HG02884 (cell line): ENCODE results near the gene TRAF3IP1.

Source experiments
- ATAC-seq: cut with Tn5 transposase; IDR thresholded peaks from one replicate; pipeline ENCODE4 v1.9.1; 2021; ENCODE audit warnings: mild to moderate bottlenecking, moderate library complexity; ENCODE audit not compliant: unreplicated experiment

The TRAF3IP1 gene

DNA sequence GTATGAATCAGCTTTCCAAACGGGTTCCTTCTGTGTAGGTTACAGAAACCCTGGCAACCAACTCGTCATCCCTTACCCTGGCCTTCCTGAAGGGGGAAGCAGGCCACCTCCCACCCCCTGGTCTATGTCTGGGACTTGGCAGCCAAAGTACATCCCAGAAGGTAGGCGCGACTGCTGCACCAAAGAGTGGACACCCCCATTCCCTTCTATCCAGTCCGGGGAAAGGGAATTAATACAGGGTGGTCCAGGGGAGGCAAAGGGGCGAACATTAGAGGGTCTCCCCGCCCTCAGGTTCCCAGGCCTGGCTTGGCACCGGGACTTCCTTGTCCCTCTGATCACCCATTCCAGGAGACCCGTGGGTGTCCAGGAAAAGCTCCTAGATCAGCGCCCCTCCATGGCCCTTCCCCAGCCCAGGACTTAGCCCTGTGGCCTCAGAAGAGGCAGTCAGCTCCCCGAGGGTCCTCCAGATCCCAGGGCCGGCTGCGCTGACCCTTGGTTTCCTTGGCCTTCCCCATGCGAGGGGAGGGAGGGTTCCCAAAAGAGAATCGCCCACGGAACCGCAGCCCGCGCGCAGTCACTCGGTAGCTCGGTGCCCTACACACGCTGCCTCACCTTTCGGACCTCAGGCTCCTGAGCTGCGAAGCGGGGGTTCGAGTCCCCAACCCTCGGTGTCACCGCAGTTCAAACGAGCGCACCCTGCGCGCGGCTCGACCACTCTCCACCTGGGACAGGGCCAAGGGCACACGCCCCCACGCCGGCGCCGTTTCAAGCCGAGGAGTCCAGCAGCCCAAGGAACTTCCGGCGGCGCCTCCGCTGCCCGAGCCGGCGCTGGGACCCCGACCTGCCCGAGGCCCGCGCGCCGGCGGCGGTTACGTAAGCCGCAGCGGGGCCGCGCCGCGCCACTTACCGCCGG, 32.3 kb upstream of the TRAF3IP1 start, which contains the start of gene PER2:
TSS of gene PER2 (minus strand) at position 874 of the 913 bp plus-strand sequence. CDS start 10,674 bp downstream, outside the sequence.
- ATAC-seq, result peak; percentile 27

DNA sequence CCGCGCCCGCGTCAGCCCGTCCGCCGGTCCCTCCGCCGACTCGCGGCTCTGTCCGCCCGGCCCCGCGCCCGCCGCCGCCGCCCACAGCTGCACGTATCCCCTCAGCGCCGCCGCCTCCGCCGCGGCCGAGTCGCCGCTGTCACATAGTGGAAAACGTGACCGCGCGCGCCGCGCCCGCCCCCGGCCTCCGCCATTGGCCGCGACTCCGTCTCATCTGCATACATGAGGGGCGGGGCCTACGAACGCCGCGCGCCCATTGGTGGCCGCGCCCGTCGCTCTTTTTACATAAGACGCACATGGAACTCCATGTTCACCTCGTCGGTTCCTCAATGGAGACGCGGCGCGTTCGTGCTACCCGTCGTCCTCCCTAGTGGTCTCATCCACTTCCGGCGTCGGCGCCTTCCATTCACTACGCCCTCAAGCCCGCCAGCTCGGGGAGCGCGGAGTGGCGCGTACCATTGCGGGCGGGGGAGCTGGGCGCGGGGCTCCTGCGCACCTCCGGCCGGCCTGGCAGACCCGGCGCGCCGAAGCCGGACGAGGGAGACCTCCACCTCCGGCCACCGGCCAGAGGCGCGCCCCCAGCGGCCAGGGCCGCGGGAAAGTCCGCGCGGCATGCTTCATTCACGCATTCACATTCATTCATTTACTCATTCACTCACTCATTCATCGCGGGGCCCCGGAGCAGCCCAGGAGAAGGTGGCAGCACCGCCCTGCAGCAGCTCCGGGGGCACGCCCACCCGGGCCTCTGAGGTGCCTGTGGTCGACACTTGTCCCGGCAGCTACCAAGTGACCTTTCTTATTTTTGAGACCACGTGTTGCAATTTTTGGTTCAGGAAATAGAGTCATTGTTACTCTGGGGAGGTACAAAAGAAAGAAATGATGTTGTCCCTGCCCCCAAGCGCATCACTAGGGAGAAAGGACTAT, 31.4 kb upstream of the TRAF3IP1 start:
- peak; percentile 89 for ATAC-seq

- ATAC-seq, result no peak
Observed at GRCh38 chr2:238289574-238289973, 30.7 kb upstream of the TRAF3IP1 start.

DNA sequence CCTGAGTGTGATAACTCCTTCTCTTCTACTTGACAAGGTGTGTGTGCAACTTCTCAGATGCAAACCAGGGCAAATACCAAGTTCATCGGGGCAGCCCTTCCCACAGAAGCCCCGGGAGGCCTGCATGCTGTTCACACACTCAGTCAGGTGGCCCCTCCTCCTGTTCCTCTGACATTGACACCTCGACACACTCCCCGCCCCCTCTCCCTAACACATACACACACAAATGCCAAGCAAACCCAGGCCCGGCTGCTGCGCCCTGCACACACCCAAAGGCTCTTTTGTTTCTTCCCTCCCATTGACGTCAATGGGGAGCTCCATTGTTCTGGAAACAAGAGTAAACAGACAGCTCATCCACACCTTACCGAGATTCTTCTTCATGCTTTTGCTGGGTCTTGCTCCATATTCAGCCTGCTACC, 30.2 kb upstream of the TRAF3IP1 start:
- no peak for ATAC-seq

- no peak for ATAC-seq
Observed at GRCh38 chr2:238290715-238291549, 29.4 kb upstream of the TRAF3IP1 start.

DNA sequence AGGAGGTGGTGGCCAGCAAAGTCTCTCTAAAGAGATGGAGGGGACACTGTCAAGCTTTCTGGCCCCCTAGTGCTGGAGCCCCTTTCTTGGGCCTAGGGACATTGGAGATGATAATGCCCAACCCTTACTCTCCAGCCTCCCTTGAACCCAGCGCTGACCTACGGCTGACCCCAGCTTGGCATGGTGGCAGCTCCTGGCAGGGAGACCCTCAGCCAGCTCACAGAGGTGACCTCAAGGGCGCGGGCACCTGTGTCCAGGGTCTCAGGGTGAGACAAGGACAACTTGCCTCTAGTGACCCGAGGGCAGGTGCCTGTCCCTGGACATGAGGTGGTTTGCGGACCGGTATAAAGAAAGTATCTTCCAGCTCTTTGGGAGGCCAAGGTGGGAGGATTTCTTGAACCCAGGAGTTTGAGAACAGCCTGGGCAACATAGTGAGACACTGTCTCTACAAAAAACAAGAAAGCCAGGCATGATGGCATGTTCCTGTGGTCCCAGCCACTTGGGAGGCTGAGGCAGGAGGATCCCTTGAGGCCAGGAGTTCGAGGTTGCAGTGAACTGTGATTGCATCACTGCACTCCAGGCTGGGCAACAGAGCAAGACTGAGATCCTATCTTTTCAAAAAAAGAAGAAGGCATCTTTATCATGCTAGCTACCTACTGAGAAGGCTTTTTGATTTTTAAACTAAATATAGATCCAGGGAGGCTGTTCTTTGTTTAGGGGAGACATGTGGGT, 28.6 kb upstream of the TRAF3IP1 start:
- ATAC-seq, result no peak

DNA sequence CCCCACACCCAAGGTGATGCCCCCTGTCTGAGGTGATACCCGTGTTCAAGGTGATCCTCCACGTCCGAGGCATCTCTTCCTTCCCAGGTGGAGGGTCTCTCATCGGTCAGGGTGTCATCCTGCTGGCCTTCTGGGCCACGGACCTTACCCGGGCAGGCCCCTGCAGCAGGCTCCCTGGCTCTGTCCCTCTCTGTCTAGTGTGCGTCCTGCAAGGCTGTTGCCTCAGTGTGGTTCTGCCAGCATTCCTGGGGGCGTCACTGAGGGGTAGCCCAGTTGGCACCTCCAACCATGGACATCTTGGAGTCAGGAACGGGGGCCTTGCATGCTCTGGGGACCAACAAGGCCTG, 26.3 kb upstream of the TRAF3IP1 start:
- no peak for ATAC-seq

DNA sequence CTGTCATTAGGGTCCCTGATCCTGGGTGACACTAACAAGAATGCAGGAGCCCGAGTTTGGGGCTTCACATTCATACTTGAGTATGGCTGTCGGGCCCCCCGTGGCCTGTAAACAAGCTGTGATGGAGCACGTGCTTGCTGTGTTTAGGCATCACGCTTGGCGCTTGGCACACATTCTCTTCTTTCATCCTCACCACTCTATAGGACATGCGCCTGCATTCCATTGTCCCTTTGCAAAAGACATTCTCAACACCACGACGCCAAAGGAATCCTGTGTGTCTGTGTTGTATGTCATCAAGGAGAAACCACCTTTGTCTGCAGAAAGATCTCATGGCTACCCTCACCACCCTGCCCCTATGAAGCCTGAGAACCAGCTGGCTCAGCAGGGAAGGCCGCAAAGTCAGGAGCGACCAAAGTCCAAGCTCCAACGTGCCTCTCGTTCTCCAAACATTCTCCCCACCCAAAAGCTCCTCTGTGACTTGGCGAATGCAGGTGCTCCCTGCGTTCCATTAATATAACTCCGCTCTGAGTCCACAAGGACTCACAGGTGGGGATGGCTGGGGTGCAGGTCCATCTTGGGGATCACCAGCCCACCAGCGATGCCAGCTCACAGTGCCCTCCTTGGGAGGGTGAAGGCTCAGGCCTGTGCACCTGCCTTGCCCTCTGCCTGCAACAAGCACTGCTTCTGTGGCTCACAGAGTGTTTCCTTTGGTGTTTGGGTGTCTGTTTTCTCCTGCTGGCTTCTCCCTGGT, 25.8 kb upstream of the TRAF3IP1 start:
- ATAC-seq, result no peak

DNA sequence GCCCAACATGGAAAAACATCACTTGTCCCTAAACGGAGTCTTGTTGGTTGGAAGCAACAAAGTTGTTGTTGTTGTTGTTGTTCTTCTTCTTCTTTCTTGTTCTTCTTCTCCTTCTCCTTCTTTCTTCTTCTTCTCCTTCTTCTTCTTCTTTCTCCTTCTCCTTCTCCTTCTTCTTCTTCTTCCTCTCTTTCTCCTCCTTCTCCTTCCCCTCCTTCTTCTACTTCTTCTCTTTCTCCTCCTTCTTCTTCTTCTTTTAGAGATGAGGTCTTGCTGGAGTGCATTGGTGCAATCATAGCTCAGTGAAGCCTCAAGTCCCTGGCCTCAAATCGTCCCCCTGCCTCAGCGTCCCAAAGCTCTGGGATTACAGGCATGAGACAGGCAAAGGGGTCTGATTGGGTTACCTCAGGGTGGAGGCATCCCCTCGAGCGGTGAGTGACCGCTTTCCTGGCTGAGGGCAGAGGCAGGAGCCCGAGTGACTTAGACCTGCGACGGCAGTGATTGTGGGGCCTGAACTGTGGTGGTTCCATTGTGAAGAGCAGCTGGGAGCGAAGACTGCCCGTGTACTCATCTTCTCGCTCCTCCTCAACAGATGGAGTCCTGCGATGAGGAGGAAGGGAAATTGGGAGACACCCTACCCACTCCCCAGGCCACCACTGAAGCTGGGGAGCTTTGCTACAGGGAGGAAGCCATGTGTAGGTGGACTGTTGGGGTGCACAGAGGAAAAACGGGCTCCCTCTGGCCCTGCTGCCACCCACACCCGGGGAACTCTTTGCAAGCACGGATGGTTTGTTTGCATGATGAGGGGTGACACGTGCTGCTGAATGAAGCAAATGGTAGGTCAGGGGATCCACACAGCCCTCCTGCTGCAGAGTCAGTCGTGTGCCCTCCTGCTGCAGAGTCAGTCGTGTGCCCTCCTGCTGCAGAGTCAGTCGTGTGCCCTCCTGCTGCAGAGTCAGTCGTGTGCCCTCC, 24.9 kb upstream of the TRAF3IP1 start:
- ATAC-seq, result no peak

DNA sequence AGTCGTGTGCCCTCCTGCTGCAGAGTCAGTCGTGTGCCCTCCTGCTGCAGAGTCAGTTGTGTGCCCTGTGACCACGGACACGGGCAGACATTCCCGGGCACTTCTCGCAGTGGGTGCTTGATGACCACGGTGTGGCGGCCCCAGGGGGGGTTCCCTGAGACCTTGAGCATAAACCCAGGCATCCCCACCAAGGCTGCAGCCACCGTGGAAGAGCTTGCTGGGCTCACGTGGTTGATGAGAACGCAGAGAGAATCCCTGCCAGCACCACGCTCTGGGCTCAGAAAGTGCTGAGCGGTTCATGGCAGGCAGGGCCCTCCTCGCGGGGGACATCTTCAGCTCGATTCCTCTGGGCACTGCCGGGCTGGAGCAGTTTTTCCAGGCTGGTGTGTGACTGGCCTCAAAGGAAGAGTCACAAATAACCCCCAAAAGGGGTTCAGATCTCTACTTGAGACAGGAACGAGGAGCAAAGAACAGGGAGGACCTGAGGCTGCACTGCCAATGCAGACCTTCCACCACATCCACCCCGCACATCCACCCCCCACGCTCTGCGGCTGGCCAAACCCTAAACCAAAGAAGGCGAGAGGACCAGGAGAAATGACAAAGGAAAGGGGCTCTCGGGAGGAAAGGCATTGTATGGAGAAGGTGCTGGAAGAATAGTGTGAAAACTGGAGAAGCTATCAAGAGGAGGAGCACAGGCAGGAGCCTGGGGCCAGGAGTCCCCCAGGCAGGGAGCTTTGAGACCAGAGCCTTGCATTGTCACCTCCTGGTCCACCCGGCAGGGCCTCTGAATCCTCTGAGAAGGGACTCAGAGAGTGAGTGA, 23.5 kb upstream of the TRAF3IP1 start:
- ATAC-seq, result no peak

- ATAC-seq, result no peak
Observed at GRCh38 chr2:238299803-238300202, 20.5 kb upstream of the TRAF3IP1 start.

DNA sequence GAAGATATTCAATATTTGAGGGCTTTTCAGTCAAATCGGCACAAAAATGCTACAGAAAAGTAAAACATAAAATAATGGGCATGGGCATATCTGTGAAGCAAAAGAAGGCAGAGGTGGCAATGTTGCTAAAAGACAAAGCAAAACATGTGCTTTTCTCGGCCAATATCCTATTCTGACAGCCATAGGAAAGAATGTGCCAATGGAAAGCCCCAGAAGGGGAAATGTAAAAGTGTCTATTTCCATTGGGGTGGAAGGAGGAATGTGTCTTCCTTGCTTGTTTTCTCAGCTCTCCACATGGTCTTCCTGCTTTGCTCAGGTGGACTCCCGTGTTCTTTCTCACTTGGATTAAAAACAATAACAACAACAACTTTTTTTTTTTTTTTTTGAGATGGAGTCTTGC, 18.2 kb upstream of the TRAF3IP1 start:
- no peak for ATAC-seq

DNA sequence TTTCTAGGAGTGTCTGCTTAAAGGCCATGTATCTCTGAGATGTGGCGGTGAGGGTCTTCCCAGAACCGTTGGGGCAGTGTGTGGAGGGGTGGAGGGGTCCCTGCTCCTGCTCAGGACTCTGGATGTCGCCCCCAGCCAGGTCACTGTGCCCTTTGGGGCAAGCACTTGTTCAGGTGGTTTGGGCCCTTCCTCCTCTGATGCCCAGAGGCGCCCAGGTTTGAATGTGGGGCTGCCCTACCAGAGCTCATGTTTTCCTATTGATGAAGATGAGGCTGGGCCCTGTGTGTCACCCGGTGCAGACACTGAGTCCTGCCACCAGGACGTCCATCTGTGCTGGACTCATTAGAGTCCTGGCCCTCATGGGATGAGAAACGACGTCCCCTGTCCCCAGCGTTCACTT, 17.6 kb upstream of the TRAF3IP1 start:
- ATAC-seq, result no peak

DNA sequence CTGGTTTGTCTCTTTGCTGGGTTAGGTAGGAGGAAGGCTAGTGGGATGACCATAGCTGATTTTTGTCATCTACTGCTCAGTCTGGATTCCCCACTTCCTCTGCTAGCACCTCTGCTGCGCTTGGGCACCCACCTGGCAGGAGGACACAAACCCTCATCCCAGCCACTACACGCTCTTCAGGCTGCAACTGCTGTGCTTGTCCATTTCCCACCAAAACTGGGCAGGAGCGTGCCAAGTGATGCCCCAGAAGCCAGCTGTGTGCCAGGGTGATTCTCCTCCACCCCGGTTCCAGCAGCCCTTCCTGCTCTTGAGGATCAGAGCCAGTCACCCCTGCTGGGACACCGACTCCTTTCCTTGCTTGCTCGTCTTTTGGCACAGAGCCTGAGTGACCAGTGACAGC, 16.2 kb upstream of the TRAF3IP1 start:
- no peak for ATAC-seq

DNA sequence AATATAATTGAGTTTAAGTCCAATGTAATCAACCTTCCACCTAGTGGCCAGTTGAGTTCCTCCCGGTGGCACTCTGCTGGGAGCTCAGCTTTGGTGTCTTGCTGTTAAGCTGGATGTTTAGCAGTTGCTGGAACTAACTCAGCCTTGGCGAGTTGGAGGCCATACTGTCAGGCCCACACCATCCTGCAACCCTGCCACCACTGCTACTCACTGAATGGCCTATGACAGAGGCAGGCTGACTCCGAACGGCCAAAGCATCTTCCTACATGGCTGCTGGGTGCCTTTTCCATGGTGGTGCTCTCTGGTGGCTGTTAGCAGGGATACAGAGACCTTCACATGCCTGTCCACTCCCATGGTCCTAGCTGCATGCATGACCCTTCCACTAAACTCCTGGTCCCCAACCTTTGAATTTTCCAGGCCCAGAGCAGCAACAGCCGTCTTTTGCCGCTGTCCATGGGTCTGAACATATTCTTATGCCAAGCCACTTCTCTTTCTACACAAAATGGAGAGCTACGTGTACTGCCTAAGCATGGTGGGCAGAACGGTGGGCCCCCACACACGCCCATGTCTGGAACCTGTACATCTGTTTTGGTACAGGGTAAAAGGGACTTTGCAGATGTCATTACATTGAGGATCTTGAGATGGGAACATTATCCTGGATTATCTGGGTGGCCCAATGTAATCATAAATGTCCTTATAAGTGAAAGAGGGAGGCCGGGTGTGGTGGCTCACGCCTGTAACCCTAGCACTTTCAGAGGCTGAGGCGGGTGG, 15.0 kb upstream of the TRAF3IP1 start:
- ATAC-seq, result no peak

DNA sequence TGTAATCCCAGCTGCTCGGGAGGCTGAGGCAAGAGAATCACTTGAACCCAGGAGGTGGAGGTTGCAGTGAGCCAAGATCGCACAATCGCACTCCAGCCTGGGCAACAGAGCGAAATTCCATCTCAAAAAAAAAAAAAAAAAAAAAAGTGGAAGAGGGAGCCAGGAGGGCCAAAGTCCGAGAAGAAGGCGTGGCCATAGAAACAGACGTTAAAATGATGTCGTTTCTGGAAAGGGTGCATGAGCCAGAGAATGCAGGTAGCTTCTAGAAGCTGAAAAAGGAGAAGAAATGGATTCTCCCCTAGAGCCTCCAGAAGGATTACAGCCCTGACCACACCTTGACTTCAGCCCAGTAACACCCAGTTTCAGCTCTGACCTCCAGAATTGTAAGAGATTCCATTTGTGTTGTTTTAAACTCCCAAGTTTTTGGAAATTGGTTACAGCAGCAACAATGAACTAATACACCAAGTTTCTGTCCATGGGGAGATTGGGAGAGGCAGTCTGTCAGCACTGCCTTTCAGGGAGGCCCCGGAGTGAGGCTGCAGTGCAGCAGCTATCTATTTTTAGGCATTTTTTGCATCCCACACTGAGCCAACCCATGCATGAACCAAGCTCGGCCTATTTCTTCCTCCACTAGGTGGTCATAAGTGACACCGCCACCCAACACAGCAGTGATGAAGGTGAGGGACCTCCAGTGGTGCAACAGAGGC, 14.2 kb upstream of the TRAF3IP1 start:
- ATAC-seq, result no peak
